CD1c-positive myeloid dendritic cell (primary cell): ENCODE data around the gene WWC1.

ENCODE experiments used
- DNase-seq: peaks from one replicate; pipeline ENCODE4 v3.0.0-alpha.2; 2016; ENCODE audit errors: extremely low spot score

The WWC1 gene

DNA sequence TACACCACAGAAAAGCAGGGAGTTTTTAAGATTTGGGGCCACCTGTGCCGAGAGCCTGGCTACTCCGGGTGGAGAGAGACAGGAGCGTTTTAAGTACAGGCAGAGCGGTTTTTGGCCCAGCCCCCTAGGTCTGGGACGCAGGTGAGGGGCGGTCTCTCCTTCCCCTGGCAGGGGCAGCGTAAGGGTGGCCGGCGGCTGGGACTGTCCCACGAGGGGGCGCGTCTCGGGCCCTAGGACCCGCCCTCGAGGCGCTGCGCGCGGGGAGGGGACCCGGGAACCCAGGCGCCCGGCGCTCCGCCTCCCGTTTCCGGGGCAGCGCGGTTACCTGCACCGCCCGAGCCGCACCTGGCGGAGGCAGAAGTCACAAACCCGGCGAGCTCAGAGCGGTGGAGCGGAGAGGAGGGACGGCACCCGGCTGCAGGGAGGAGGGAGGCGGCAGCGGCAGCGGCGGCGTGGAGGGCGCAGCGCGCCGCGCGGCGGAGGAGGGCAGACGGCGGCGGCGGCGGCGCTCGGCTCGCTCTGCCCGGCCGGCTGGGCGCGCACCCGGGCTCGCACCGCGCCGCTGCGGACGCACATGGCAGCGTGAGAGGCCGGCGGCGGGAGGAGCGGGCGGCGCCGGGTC is at the start of gene WWC1:
TSS of gene WWC1 (plus strand) at position 304 of the 622 bp plus-strand sequence. CDS start 508 bp downstream, outside the sequence.
- peak; percentile 35 for DNase-seq

DNA sequence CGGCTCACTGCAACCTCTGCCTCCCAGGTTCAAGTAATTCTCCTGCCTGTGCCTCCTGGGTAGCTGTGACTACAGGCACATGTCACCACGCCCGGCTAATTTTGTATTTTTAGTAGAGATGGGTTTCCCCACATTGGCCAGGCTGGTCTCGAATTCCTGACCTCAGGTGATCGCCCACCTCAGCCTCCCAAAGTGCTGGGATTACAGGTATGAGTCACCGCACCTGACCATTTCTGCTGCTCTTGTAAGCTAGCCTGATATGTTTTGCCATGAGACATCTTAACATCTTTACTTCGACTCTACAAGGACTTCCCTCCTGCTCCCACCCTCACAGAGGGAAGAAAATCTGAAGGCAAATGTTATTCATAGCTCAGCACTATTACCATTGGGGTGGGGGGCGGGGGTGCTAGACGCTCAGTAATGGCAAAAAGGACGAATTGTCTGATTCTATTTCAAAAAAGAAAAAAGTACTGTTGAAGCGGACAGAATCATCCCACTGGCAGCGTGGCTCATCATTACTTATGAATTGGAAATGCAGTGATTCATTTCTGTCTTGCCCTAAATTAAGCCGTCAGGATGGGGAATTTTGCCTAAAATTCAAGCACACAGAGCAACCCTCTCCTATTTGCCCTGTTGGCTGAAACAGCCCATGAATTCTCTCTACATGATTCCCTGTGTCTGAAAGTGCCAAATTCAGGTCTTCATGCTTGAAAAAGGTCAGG is 46.4 kb upstream of the WWC1 start:
- DNase-seq = no peak

DNA sequence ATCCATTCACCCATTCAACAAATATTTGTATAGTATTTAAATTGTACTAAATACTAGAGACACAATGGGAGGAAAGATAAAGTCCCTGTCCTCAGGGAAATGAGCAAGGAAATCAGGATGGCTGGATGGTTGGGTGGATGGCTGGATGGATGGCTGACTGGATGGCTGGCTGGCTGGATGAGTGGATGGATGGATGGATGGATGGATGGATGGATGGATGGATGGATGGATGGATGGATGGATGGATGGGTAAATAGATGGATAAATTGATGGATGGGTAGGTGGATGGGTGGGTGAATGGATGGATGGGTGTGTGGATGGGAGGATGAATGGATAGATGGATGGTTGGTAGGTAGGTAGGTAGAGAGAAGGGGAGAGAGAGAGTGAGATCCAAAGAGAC is 41.5 kb upstream of the WWC1 start:
- no peak for DNase-seq

DNA sequence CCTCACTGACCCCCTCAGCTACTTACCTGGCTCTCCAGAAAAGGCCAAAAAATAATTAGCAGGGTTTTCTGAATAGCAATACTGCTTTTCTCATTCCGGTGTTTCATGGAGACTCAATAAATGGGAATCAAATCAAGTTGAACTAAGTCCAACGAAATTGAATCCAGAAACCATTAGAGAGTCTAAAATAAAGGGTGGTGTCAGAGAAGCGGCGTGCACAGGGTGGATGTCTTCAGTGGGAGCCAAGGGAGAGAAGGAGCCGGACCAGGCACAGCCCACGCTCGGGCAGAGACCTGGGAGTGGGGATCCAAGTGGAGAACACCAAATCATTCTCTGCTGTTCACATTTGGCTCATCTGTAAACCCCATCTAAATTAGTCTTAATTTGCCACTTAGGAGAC is 40.2 kb upstream of the WWC1 start:
- DNase-seq = no peak

DNA sequence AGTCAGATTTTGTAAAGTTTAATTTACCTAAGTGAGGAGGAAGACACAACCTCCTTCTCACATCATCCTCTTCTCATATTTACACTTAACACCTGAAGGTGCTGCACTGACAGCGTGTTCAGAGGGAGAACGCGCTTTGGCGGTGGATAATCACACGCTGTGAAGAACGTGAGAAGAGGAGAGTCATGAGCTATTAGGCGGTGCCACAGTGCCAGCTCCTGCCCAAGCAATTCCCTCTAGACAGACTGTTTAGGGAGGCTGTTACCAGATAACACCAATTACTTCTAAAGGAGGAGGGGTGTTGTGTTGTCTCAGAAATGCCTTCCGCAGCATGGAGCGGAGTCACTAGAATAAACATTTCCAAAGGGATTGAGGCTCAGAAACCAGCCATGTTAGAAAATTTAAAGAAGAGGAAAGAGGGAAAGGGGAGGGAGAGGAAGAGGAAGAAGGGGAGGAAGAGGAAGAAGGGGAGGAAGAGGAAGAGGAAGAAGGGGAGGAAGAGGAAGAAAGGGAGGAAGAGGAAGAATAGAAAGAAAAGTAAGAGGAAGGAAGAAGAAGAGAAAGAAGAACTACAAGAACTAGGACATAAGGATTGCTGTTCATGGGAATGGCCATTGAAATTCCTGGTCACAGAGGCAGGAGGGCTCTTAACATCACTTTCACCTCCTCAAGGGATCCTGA is 37.3 kb upstream of the WWC1 start:
- DNase-seq = no peak

DNA sequence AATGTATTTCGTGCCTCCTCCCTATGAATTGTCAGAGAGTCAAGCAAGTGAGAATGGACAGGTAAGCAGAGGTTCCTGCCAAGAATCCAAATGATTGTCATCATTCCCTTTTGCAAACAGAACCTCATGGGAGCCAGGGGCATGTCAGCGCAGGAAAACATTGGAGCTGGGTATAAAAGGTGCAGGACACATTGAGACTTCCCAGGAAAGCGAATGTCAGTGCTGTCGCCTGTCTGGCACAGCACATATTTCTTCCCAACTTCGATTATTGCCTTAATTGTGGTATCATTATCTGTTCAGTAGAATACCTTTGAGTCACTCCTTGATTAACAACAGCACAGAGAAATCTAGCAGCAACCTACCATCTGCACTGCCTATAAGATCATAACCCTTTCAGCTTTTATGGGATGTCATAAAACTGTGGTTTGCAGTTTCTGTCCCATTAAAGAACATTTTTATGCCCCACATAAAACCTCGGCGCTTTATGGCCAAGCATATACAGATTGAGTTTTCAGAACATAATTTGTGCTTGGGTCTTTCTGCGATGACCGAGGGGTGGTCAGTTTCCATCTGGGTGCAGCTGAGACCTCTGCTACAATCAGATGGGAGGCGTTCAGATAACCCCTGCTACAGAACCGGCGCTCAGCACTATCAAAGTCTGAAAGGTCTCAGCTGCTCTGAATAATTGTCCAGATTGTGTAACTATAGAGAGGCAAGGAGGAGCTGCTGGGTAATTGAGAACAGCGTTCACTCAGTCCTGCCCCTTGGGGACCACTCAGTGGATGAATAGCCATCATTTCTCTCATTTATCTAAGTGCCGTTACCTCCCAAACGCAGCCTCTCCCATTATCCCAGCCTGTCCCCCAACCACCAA is 30.9 kb upstream of the WWC1 start:
- DNase-seq = no peak

- no peak for DNase-seq
Measured at GRCh38 chr5:168261227-168261571, 30.2 kb upstream of the WWC1 start.

DNA sequence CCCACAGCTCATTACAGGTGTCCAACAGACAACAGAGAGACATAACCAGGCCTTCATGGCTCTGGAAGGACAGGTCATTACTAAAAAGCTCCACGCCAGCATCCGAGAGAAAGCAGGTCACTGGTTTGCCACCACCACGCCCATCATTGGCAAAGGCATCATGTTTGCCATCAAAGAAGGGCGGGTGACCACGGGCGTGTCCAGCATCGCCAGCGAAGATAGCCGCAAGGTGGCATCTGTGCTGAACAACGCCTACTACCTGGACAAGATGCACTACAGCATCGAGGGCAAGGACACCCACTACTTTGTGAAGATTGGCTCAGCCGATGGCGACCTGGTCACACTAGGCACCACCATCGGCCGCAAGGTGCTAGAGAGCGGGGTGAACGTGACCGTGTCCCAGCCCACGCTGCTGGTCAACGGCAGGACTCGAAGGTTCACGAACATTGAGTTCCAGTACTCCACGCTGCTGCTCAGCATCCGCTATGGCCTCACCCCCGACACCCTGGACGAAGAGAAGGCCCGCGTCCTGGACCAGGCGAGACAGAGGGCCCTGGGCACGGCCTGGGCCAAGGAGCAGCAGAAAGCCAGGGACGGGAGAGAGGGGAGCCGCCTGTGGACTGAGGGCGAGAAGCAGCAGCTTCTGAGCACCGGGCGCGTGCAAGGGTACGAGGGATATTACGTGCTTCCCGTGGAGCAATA is 29.3 kb upstream of the WWC1 start:
- DNase-seq = no peak

GRCh38 chr5:168263121-168263520 is 28.3 kb upstream of the WWC1 start:
- no peak for DNase-seq

- DNase-seq = no peak
Measured at GRCh38 chr5:168266016-168266415, 25.4 kb upstream of the WWC1 start.

DNA sequence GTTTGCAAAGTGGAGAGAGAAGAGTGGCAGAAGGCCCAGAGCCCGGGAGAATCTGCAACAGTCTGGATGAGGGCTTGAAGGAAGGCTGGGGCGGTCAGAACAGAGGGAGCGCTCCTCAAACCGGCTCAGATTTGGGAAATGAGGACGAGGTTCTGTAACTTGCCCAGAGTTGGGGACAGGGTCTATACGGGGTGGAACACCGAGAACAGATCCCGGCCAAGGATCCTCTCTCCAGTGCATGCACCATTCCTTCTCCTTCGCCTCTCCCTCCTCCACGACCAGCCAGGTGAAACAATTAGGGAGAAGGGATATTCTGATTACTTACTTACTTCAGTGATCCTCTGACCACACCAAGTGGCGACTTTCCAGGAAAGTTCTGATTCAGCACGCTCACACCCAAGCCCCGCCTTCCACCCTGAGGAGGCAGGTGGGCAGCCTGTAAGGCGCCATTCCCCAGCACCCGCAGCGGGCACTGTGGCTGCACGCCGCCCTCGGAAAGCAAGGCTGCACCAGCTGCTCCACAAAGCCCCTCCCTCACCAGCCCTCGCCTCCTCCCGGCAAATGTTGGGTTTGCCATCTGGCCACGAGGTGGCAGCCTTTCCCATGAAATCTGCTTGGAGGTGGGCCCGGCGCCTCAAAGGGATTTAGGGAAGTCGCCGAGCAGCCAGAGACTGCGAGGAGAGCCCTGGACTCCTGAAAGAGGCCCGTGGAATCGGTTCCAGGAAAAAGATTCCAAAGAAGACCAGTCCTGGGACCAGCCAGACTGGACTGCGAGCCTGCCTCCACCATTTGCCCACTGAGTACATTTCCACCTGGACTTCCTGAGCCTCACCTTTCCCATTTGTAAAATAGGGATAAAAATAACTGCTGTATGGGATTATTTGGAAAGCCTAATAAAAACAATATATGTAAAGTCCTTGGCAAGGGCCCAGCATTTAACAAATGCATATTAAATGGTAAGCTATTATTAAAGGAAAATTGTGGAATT is 22.2 kb upstream of the WWC1 start:
- DNase-seq = peak; percentile 88

DNA sequence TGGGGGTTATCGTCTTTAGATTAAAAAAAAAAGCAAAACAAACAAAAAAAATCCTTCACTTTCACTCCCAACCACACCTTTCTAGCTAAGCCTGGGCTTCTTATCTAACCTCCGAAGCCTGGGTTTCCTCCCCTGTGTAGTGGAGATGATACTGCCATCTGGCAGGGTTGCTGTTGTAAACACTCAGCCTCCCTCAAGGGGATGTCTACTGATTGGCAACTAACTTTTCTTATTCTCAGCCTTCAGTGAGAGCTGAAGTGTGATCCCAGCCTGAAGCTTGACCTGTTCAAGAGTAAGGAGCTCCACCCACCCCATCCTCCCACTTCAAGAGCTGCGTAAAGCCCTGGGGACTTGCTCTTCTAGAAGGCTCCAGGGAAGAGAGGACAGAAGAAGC is 21.5 kb upstream of the WWC1 start:
- DNase-seq = no peak

- no peak for DNase-seq
Measured at GRCh38 chr5:168270476-168270875, 21.0 kb upstream of the WWC1 start.

GRCh38 chr5:168273056-168273980 is 18.1 kb upstream of the WWC1 start:
- DNase-seq = no peak

DNA sequence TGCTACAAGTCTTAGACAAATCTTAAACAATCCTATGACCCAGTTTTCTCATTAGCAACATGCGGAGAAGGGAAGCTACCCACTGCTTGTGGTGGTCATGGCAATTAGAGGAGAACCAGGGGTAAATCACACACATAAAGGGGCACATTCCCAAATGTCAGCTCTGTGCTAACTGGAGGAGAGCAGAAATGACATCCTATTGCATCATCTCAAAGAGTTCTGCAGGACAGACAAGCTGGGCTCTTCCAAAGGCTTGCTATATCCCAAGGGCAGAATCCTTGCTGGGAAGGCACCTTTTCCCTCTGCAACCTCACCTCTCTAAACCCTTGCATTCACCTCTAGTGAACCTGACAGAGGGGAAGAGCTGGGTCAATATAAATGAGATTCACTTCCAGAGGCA is 17.0 kb upstream of the WWC1 start:
- no peak for DNase-seq

GRCh38 chr5:168275940-168276339 is 15.5 kb upstream of the WWC1 start:
- DNase-seq = no peak

DNA sequence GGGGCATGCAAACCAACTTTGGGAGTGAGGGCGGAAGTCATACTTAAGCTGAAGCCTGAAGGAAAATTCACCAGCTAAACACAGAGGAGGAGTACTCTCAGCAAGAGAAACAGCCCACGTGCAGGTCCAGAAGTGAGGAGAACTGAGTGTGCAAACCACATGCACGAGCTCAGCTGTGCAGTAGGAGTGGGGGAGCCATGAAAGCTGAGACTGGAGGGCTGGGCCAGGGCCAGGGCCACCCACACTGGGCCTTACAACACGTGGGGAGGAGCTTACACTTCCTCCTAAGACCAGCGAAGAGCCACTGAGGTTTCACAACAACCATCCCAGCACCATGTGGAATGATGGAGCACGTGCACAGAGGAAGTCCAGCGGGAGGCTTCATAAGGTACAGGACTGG is 9.3 kb upstream of the WWC1 start:
- peak; percentile 87 for DNase-seq

GRCh38 chr5:168284809-168285208 is 6.6 kb upstream of the WWC1 start:
- DNase-seq = no peak

- DNase-seq = no peak
Measured at GRCh38 chr5:168285696-168286095, 5.7 kb upstream of the WWC1 start.
